GM12865 (cell line): ENCODE measurements around the gene NME1.

Experiments used
- DNase-seq: peaks from one replicate; pipeline ENCODE4 v3.0.0; 2010; ENCODE audit warnings: low read depth
- H3K4me3 ChIP-seq: 2 replicates; pipeline ENCODE4 v1.5.1; 2011; ENCODE audit warnings: mild to moderate bottlenecking, low read depth, low read length, control low read depth
- TF ChIP-seq, protein P1 (sequence below): IDR thresholded peaks from 2 replicates; pipeline ENCODE4 v1.5.1; 2011; ENCODE audit warnings: low read length, control low read depth, low read depth, inconsistent platforms; ENCODE audit not compliant: insufficient read depth; ENCODE audit errors: missing control alignments

Gene NME1

GRCh38 chr17:51197754-51198153 is 44.4 kb downstream of the NME1 start:
- DNase-seq, result no peak
- no peak overlapping the region for H3K4me3 ChIP-seq
- TF ChIP-seq, protein P1, sequence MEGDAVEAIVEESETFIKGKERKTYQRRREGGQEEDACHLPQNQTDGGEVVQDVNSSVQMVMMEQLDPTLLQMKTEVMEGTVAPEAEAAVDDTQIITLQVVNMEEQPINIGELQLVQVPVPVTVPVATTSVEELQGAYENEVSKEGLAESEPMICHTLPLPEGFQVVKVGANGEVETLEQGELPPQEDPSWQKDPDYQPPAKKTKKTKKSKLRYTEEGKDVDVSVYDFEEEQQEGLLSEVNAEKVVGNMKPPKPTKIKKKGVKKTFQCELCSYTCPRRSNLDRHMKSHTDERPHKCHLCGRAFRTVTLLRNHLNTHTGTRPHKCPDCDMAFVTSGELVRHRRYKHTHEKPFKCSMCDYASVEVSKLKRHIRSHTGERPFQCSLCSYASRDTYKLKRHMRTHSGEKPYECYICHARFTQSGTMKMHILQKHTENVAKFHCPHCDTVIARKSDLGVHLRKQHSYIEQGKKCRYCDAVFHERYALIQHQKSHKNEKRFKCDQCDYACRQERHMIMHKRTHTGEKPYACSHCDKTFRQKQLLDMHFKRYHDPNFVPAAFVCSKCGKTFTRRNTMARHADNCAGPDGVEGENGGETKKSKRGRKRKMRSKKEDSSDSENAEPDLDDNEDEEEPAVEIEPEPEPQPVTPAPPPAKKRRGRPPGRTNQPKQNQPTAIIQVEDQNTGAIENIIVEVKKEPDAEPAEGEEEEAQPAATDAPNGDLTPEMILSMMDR, result no peak

GRCh38 chr17:51200295-51200694 is 46.9 kb downstream of the NME1 start:
- no peak for DNase-seq
- H3K4me3 ChIP-seq, result no peak overlapping the region
- TF ChIP-seq, protein P1, result no peak

DNA sequence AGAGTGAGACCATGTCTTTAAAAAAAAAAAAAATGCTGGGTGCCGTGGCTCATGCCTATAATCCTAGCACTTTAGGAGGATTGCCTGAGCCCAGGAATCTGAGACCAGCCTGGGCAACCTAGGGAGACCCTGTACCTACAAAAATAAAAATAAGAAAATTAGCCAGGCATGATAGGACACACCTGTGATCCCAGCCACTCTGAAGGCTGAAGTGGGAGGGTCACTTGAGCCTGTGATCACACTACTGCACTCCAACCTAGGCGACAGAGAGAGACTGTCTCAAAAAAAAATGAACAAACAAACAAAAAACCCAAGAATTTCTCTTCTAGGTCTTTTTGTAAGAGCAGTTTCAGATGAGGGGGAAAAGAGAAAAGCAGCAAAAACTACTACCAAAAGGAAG is 47.5 kb downstream of the NME1 start:
- no peak for DNase-seq
- no peak overlapping the region for H3K4me3 ChIP-seq
- TF ChIP-seq, protein P1, result no peak

GRCh38 chr17:51203838-51204237 is 50.5 kb downstream of the NME1 start:
- no peak overlapping the region for H3K4me3 ChIP-seq
- TF ChIP-seq, protein P1, result no peak
- no peak for DNase-seq
